K562 (cell line): ENCODE measurements around the gene GATAD2B. TPM values are rescaled to one million over a fixed set of nuclear protein-coding genes. Genes with fewer than 3 reads are reported as not detected.

Experiments
- CREB3L1 ChIP-seq: fragments of 450-650 bp; IDR thresholded peaks from 2 replicates; pipeline ENCODE4 v1.6.1; 2014; ENCODE audit warnings: low read depth, mild to moderate bottlenecking, moderate library complexity, borderline replicate concordance
- CREBBP ChIP-seq: IDR thresholded peaks from one replicate; pipeline ENCODE4 v1.6.1; 2012; ENCODE audit warnings: low read depth, mild to moderate bottlenecking, control low read depth, inconsistent platforms, low read length
- HNRNPK ChIP-seq: fragments of 200-400 bp; formaldehyde crosslinking; IDR thresholded peaks from one replicate; pipeline ENCODE4 v1.6.1; 2018; ENCODE audit warnings: mild to moderate bottlenecking, low read depth, low read length; ENCODE audit not compliant: poor library complexity, severe bottlenecking
- HOXB6 ChIP-seq: fragments of 250-450 bp; sonication (Bioruptor Pico); IDR thresholded peaks from 2 replicates; pipeline ENCODE4 v1.5.1; 2022; ENCODE audit warnings: mild to moderate bottlenecking, borderline replicate concordance
- PCBP2 ChIP-seq: fragments of 200-400 bp; formaldehyde crosslinking; IDR thresholded peaks from 2 replicates; pipeline ENCODE4 v1.6.1; 2018; ENCODE audit warnings: low read length, low read depth, mild to moderate bottlenecking, moderate library complexity; ENCODE audit not compliant: poor library complexity, severe bottlenecking
- SRSF3 ChIP-seq: fragments of 200-400 bp; formaldehyde crosslinking; IDR thresholded peaks from 2 replicates; pipeline ENCODE4 v1.6.1; 2016; ENCODE audit warnings: mild to moderate bottlenecking, low read length, moderate library complexity; ENCODE audit not compliant: insufficient read depth
- ZFP1 ChIP-seq: fragments of 450-650 bp; formaldehyde crosslinking; IDR thresholded peaks from 2 replicates; pipeline ENCODE4 v1.4.0; 2020; ENCODE audit warnings: mild to moderate bottlenecking, mixed read lengths
- ZNF696 ChIP-seq: fragments of 250-450 bp; sonication (Bioruptor Pico); conservative IDR thresholded peaks from 2 replicates; pipeline ENCODE4 v1.4.0; 2020; ENCODE audit warnings: mild to moderate bottlenecking, moderate library complexity
- polyA plus RNA-seq, 8 experiments: library from polyadenylated mRNA; depleted of rRNA in 4 of 8; stranded (reverse) in 5 of 8; unstranded in 3 of 8; fragments of >200 nt; fragmentation: Nextera tagmentation in 2 of 8; fragmentation: Illumina TruSeq in 1 of 8; extraction: Ambion mirVana in 2 of 8; extraction: Trizol in 1 of 8; gene quantifications; 2 replicates each; pipeline versions ENCODE4 v1.2.1 to v1.2.3, GENCODE V29; 2011 to 2014; ENCODE audit warnings: inconsistent platforms in 1 of 8, missing spikeins in 1 of 8
- total RNA-seq, 7 experiments: library from RNA; depleted of rRNA in 6 of 7; stranded (reverse); fragments of >200 nt in 6 of 7; fragmentation: Illumina TruSeq in 2 of 7; extraction: Trizol in 2 of 7; gene quantifications; 2 replicates each; pipeline versions ENCODE4 v1.2.1 to v1.2.3, GENCODE V29; 2011 to 2021; ENCODE audit warnings: low replicate concordance in 1 of 7
- TF ChIP-seq, protein P1 (sequence below): fragments of 450-650 bp; IDR thresholded peaks from 2 replicates; pipeline ENCODE4 v1.6.1; 2016; ENCODE audit warnings: mild to moderate bottlenecking, moderate library complexity
- TF ChIP-seq, protein P2 (sequence below), 2 experiments: IDR thresholded peaks; 2 replicates each; pipeline ENCODE4 v1.6.1; 2012; ENCODE audit warnings: improper control_type of control experiment in 2 of 2, low read depth in 2 of 2, low read length in 2 of 2, borderline replicate concordance in 1 of 2

Gene GATAD2B
- total and polyA plus RNA-seq, 9 of the 15 experiments (the other 6 are each of a cell fraction or from before 2014, with no cell fraction given) = 1.5 to 40.2 (median 4.9) TPM

- TF ChIP-seq, protein P1, sequence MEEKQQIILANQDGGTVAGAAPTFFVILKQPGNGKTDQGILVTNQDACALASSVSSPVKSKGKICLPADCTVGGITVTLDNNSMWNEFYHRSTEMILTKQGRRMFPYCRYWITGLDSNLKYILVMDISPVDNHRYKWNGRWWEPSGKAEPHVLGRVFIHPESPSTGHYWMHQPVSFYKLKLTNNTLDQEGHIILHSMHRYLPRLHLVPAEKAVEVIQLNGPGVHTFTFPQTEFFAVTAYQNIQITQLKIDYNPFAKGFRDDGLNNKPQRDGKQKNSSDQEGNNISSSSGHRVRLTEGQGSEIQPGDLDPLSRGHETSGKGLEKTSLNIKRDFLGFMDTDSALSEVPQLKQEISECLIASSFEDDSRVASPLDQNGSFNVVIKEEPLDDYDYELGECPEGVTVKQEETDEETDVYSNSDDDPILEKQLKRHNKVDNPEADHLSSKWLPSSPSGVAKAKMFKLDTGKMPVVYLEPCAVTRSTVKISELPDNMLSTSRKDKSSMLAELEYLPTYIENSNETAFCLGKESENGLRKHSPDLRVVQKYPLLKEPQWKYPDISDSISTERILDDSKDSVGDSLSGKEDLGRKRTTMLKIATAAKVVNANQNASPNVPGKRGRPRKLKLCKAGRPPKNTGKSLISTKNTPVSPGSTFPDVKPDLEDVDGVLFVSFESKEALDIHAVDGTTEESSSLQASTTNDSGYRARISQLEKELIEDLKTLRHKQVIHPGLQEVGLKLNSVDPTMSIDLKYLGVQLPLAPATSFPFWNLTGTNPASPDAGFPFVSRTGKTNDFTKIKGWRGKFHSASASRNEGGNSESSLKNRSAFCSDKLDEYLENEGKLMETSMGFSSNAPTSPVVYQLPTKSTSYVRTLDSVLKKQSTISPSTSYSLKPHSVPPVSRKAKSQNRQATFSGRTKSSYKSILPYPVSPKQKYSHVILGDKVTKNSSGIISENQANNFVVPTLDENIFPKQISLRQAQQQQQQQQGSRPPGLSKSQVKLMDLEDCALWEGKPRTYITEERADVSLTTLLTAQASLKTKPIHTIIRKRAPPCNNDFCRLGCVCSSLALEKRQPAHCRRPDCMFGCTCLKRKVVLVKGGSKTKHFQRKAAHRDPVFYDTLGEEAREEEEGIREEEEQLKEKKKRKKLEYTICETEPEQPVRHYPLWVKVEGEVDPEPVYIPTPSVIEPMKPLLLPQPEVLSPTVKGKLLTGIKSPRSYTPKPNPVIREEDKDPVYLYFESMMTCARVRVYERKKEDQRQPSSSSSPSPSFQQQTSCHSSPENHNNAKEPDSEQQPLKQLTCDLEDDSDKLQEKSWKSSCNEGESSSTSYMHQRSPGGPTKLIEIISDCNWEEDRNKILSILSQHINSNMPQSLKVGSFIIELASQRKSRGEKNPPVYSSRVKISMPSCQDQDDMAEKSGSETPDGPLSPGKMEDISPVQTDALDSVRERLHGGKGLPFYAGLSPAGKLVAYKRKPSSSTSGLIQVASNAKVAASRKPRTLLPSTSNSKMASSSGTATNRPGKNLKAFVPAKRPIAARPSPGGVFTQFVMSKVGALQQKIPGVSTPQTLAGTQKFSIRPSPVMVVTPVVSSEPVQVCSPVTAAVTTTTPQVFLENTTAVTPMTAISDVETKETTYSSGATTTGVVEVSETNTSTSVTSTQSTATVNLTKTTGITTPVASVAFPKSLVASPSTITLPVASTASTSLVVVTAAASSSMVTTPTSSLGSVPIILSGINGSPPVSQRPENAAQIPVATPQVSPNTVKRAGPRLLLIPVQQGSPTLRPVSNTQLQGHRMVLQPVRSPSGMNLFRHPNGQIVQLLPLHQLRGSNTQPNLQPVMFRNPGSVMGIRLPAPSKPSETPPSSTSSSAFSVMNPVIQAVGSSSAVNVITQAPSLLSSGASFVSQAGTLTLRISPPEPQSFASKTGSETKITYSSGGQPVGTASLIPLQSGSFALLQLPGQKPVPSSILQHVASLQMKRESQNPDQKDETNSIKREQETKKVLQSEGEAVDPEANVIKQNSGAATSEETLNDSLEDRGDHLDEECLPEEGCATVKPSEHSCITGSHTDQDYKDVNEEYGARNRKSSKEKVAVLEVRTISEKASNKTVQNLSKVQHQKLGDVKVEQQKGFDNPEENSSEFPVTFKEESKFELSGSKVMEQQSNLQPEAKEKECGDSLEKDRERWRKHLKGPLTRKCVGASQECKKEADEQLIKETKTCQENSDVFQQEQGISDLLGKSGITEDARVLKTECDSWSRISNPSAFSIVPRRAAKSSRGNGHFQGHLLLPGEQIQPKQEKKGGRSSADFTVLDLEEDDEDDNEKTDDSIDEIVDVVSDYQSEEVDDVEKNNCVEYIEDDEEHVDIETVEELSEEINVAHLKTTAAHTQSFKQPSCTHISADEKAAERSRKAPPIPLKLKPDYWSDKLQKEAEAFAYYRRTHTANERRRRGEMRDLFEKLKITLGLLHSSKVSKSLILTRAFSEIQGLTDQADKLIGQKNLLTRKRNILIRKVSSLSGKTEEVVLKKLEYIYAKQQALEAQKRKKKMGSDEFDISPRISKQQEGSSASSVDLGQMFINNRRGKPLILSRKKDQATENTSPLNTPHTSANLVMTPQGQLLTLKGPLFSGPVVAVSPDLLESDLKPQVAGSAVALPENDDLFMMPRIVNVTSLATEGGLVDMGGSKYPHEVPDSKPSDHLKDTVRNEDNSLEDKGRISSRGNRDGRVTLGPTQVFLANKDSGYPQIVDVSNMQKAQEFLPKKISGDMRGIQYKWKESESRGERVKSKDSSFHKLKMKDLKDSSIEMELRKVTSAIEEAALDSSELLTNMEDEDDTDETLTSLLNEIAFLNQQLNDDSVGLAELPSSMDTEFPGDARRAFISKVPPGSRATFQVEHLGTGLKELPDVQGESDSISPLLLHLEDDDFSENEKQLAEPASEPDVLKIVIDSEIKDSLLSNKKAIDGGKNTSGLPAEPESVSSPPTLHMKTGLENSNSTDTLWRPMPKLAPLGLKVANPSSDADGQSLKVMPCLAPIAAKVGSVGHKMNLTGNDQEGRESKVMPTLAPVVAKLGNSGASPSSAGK = peak; percentile 82
- TF ChIP-seq HNRNPK (no peak), ZFP1 (no peak), ZNF696 (CRISPR knock-in tag) (no peak), PCBP2 (no peak), CREB3L1 (peak; percentile 56; the same call in 1 of the 2 replicates), CREBBP (no peak), SRSF3 (no peak), HOXB6 (CRISPR knock-in tag) (no peak)
- TF ChIP-seq, protein P2, sequence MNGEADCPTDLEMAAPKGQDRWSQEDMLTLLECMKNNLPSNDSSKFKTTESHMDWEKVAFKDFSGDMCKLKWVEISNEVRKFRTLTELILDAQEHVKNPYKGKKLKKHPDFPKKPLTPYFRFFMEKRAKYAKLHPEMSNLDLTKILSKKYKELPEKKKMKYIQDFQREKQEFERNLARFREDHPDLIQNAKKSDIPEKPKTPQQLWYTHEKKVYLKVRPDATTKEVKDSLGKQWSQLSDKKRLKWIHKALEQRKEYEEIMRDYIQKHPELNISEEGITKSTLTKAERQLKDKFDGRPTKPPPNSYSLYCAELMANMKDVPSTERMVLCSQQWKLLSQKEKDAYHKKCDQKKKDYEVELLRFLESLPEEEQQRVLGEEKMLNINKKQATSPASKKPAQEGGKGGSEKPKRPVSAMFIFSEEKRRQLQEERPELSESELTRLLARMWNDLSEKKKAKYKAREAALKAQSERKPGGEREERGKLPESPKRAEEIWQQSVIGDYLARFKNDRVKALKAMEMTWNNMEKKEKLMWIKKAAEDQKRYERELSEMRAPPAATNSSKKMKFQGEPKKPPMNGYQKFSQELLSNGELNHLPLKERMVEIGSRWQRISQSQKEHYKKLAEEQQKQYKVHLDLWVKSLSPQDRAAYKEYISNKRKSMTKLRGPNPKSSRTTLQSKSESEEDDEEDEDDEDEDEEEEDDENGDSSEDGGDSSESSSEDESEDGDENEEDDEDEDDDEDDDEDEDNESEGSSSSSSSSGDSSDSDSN (IDR thresholded peaks at IDR 0.05; ENCODE audit: borderline replicate concordance in 1 of 2, low read depth in 2 of 2, low read length in 2 of 2) = peak; percentile 94 to 98; a peak in 3 of 4 replicates
Measured at GRCh38 chr1:153783233-153784190, 139.3 kb downstream of the GATAD2B start (continued).
